H9 (cell line): ENCODE results near the gene VAV1. TPM values are rescaled to one million over a fixed set of nuclear protein-coding genes. Genes with fewer than 3 reads are reported as not detected.

Source experiments
- DNase-seq: peaks from one replicate; pipeline ENCODE4 v3.0.0-alpha.2; 2017
- H2AFZ ChIP-seq: one replicate; pipeline ENCODE4 v1.6.1; 2013; ENCODE audit warnings: mild to moderate bottlenecking, low read length, control low read depth, moderate library complexity
- H2AK5ac ChIP-seq: 2 replicates; pipeline ENCODE4 v1.6.1; 2013; ENCODE audit warnings: low read length, control low read depth, mixed read lengths; ENCODE audit not compliant: insufficient read length
- H2BK120ac ChIP-seq: one replicate; pipeline ENCODE4 v1.6.1; 2013; ENCODE audit warnings: low read depth, mild to moderate bottlenecking, low read length, control low read depth, inconsistent platforms; ENCODE audit not compliant: poor library complexity, severe bottlenecking
- H2BK12ac ChIP-seq: 2 replicates; pipeline ENCODE4 v1.6.1; 2013; ENCODE audit warnings: low read length, control low read depth, mixed read lengths, low read depth; ENCODE audit not compliant: insufficient read length
- H2BK15ac ChIP-seq: 2 replicates; pipeline ENCODE4 v1.6.1; 2013; ENCODE audit warnings: low read depth, low read length, control low read depth
- H2BK20ac ChIP-seq: one replicate; pipeline ENCODE4 v1.6.1; 2013; ENCODE audit warnings: low read depth, mild to moderate bottlenecking, low read length, control low read depth, inconsistent platforms; ENCODE audit not compliant: poor library complexity, severe bottlenecking
- H2BK5ac ChIP-seq: 2 replicates; pipeline ENCODE4 v1.6.1; 2013; ENCODE audit warnings: low read length, control low read depth, mixed read lengths; ENCODE audit not compliant: insufficient read length
- H3K14ac ChIP-seq: 2 replicates; pipeline ENCODE4 v1.6.1; 2013; ENCODE audit warnings: low read length, control low read depth; ENCODE audit not compliant: insufficient read depth
- H3K18ac ChIP-seq: 2 replicates; pipeline ENCODE4 v1.6.1; 2013; ENCODE audit warnings: low read depth, mild to moderate bottlenecking, mixed read lengths, low read length, control low read depth; ENCODE audit not compliant: insufficient read length
- H3K23ac ChIP-seq: 2 replicates; pipeline ENCODE4 v1.6.1; 2013; ENCODE audit warnings: low read length, control low read depth, mixed read lengths, low read depth; ENCODE audit not compliant: insufficient read length
- H3K23me2 ChIP-seq: 2 replicates; pipeline ENCODE4 v1.6.1; 2013; ENCODE audit warnings: low read depth, mild to moderate bottlenecking, mixed read lengths, low read length, control low read depth; ENCODE audit not compliant: insufficient read length, poor library complexity, severe bottlenecking
- H3K27ac ChIP-seq: 2 replicates; pipeline ENCODE4 v1.5.1; 2013; ENCODE audit warnings: low read length, control low read depth, mixed read lengths, low read depth; ENCODE audit not compliant: insufficient read length
- H3K27me3 ChIP-seq: 2 replicates; pipeline ENCODE4 v1.6.1; 2013; ENCODE audit warnings: low read length, control low read depth, inconsistent platforms; ENCODE audit not compliant: insufficient read depth
- H3K4ac ChIP-seq: 2 replicates; pipeline ENCODE4 v1.6.1; 2013; ENCODE audit warnings: low read depth, mild to moderate bottlenecking, control low read depth, inconsistent platforms, low read length, moderate library complexity
- H3K4me1 ChIP-seq: 2 replicates; pipeline ENCODE4 v1.6.1; 2013; ENCODE audit warnings: low read length, control low read depth, inconsistent platforms; ENCODE audit not compliant: insufficient read depth
- H3K4me2 ChIP-seq: 2 replicates; pipeline ENCODE4 v1.6.1; 2013; ENCODE audit warnings: low read length, control low read depth, mixed read lengths; ENCODE audit not compliant: insufficient read length, insufficient read depth
- H3K56ac ChIP-seq: 2 replicates; pipeline ENCODE4 v1.6.1; 2013; ENCODE audit warnings: low read depth, mild to moderate bottlenecking, mixed read lengths, low read length, control low read depth; ENCODE audit not compliant: insufficient read length
- H3K79me1 ChIP-seq: 2 replicates; pipeline ENCODE4 v1.6.1; 2013; ENCODE audit warnings: low read depth, mild to moderate bottlenecking, moderate library complexity, low read length, control low read depth, inconsistent platforms; ENCODE audit not compliant: insufficient read depth, poor library complexity, severe bottlenecking
- H3K79me2 ChIP-seq: 2 replicates; pipeline ENCODE4 v1.6.1; 2013; ENCODE audit warnings: low read length, control low read depth, inconsistent platforms; ENCODE audit not compliant: insufficient read depth
- H3K9ac ChIP-seq: 2 replicates; pipeline ENCODE4 v1.6.1; 2013; ENCODE audit warnings: low read length, control low read depth, mixed read lengths; ENCODE audit not compliant: insufficient read length; ENCODE audit errors: extremely low read depth
- H3K9me3 ChIP-seq: one replicate; pipeline ENCODE4 v1.6.1; 2013; ENCODE audit warnings: low read depth, low read length, inconsistent platforms; ENCODE audit not compliant: control insufficient read depth
- H3T11ph ChIP-seq: one replicate; pipeline ENCODE4 v1.6.1; 2013; ENCODE audit warnings: mild to moderate bottlenecking, low read length, control low read depth, inconsistent platforms
- H4K20me1 ChIP-seq: one replicate; pipeline ENCODE4 v1.6.1; 2013; ENCODE audit not compliant: control insufficient read depth, insufficient read length, insufficient read depth
- H4K5ac ChIP-seq: 2 replicates; pipeline ENCODE4 v1.6.1; 2013; ENCODE audit warnings: low read depth, mild to moderate bottlenecking, mixed read lengths, low read length, control low read depth; ENCODE audit not compliant: insufficient read length
- H4K8ac ChIP-seq: replicated peaks from 2 replicates; pipeline ENCODE4 v1.6.1; 2013; ENCODE audit warnings: low read length, control low read depth, mixed read lengths, low read depth; ENCODE audit not compliant: insufficient read length
- H4K91ac ChIP-seq: 2 replicates; pipeline ENCODE4 v1.6.1; 2013; ENCODE audit warnings: low read depth, mild to moderate bottlenecking, moderate library complexity, mixed read lengths, low read length, control low read depth; ENCODE audit not compliant: insufficient read length
- H3K27ac Mint-ChIP-seq, 3 experiments: 2 replicates in 2 of 3; 3 replicates in 1 of 3; pipeline ENCODE4 v1.8.0; 2020 to 2021; ENCODE audit warnings: mixed read lengths in 3 of 3, mild to moderate bottlenecking in 1 of 3, moderate library complexity in 1 of 3
- H3K27me3 Mint-ChIP-seq: 2 replicates; pipeline ENCODE4 v1.8.0; 2021; ENCODE audit warnings: low read depth, mild to moderate bottlenecking, moderate library complexity, mixed read lengths
- H3K36me3 Mint-ChIP-seq, 3 experiments: 2 replicates in 2 of 3; 3 replicates in 1 of 3; pipeline ENCODE4 v1.8.0; 2020 to 2021; ENCODE audit warnings: low read depth in 3 of 3, mixed read lengths in 3 of 3; ENCODE audit not compliant: insufficient read depth in 1 of 3
- H3K4me1 Mint-ChIP-seq, 2 experiments: 2 replicates each; pipeline ENCODE4 v1.8.0; 2020; ENCODE audit warnings: mixed read lengths in 2 of 2
- H3K4me3 Mint-ChIP-seq, 2 experiments: 2 replicates in 1 of 2; 3 replicates in 1 of 2; pipeline ENCODE4 v1.8.0; 2020 to 2021; ENCODE audit warnings: mild to moderate bottlenecking in 2 of 2, mixed read lengths in 2 of 2, moderate library complexity in 1 of 2
- H3K9me3 Mint-ChIP-seq, 2 experiments: 2 replicates in 1 of 2; 3 replicates in 1 of 2; pipeline ENCODE4 v1.8.0; 2020; ENCODE audit warnings: mild to moderate bottlenecking in 2 of 2, mixed read lengths in 2 of 2, moderate library complexity in 1 of 2
- CTCF ChIP-seq: fragments of 200-600 bp; sonication (generic); conservative IDR thresholded peaks from 3 replicates; pipeline ENCODE4 v1.8.0; 2021; ENCODE audit warnings: antibody characterized with exemption, mild to moderate bottlenecking
- WGBS: extraction: QIAGEN DNeasy Blood & Tissue Kit; methylation state at CpG from one replicate; pipeline ENCODE4 v1.1.7; 2013; ENCODE audit warnings: missing lambda C conversion rate, low lambda C conversion rate, mixed read lengths; ENCODE audit not compliant: insufficient read length; ENCODE audit errors: extremely low coverage; 5-methylcytosine and 5-hydroxymethylcytosine counted together
- total RNA-seq: library from RNA; stranded (reverse); gene quantifications from 2 replicates; pipeline ENCODE4 v1.2.1, GENCODE V29; 2021

VAV1 gene
- total RNA-seq, 1 experiment from 2014 or later, result 0.90 TPM

- WGBS, result no CpG with 5 or more reads among the region's 19 CpGs
- peak; percentile 73 for DNase-seq
- Histone ChIP-seq H3K27me3 (no peaks in the 10 kb centered on the region), H3K4ac (no peak overlapping the region; the same call in 1 of the 2 replicates), H4K8ac (peak overlapping the region; percentile 27), H3T11ph (no peak overlapping the region), H3K56ac (peak overlapping the region; percentile 71), H2BK120ac (peak overlapping the region; percentile 19), H4K20me1 (no peaks in the 10 kb centered on the region), H2BK15ac (no peak overlapping the region), H3K9me3 (no peaks in the 10 kb centered on the region), H3K14ac (peak overlapping the region; percentile 84), H2AK5ac (no peak overlapping the region), H3K9ac (peak overlapping the region; percentile 8), H3K27ac (peak overlapping the region; percentile 74), H4K5ac (peak overlapping the region; percentile 70), H2AFZ (peak overlapping the region; percentile 86), H3K23me2 (peaks cover 5% of the 10 kb centered on the region), H4K91ac (peak overlapping the region; percentile 33), H3K23ac (no peak overlapping the region), H2BK12ac (peak overlapping the region; percentile 47), H3K18ac (peak overlapping the region; percentile 92), H3K79me2 (no peaks in the 10 kb centered on the region), H3K4me2 (peak overlapping the region; percentile 57), H2BK5ac (no peak overlapping the region), H3K79me1 (no peaks in the 10 kb centered on the region), H3K4me1 (peaks cover 2% of the 10 kb centered on the region; the same call in 1 of the 2 replicates), H2BK20ac (peak overlapping the region; percentile 85)
- TF ChIP-seq CTCF, result no peak
- Mint-ChIP-seq H3K4me1 (peaks cover 15 to 16% of the 10 kb centered on the region in 2 experiments), H3K36me3 (peaks cover 0 to 4% (median 0%) of the 10 kb centered on the region in 3 experiments; a peak in 2 of 7 replicates), H3K4me3 (peak overlapping the region; percentile 26 to 41; a peak in 3 of 5 replicates), H3K27ac (peak overlapping the region in 2 of 3 experiments; percentile 65 to 71; a peak in 3 of 7 replicates), H3K9me3 (peaks cover 3 to 56% of the 10 kb centered on the region in 2 experiments; a peak in 3 of 5 replicates), H3K27me3 (peaks cover 5% of the 10 kb centered on the region)
Measured at GRCh38 chr19:6801485-6802086, 29.1 kb downstream of the VAV1 start.
